A673 (cell line): ENCODE measurements around the gene ARNT2. TPM values are rescaled to one million over a fixed set of nuclear protein-coding genes. Genes with fewer than 3 reads are reported as not detected.

Source experiments
- BruUV-seq: library from RNA; stranded (reverse); fragments of 400-500 nt; replicated peaks from 2 replicates; lab custom pipeline; 2021; lab: Mats Ljungman, UMichigan
- CTCF ChIA-PET: fragments of 300-600 bp; sonication (Branson Sonifier 250); formaldehyde crosslinking; loops from one replicate; lab custom pipeline; 2022; ENCODE audit warnings: antibody characterized with exemption; lab: Charles Lee
- POLR2A ChIA-PET: fragments of 300-600 bp; sonication (Branson Sonifier 250); formaldehyde crosslinking; loops from one replicate; lab custom pipeline; 2022; ENCODE audit warnings: antibody characterized with exemption; ENCODE audit not compliant: low non-redundant PET; lab: Charles Lee
- DNase-seq: peaks from one replicate; pipeline ENCODE4 v3.0.0-alpha.2; 2015; ENCODE audit warnings: low spot score
- H3K27ac ChIP-seq: fragments of 200-600 bp; sonication (generic); 2 replicates; pipeline ENCODE4 v1.5.1; 2016; ENCODE audit warnings: mixed run types, low read depth, mild to moderate bottlenecking, mixed read lengths, antibody characterized with exemption, low read length; ENCODE audit not compliant: poor library complexity, severe bottlenecking
- H3K27me3 ChIP-seq: fragments of 200-600 bp; sonication (generic); replicated peaks from 2 replicates; pipeline ENCODE4 v1.6.1; 2017; ENCODE audit warnings: mixed run types, low read depth, mild to moderate bottlenecking, mixed read lengths, antibody characterized with exemption, low read length; ENCODE audit not compliant: insufficient read depth, poor library complexity
- H3K36me3 ChIP-seq: fragments of 200-600 bp; sonication (generic); 2 replicates; pipeline ENCODE4 v1.6.1; 2016; ENCODE audit warnings: mixed run types, mild to moderate bottlenecking, mixed read lengths, antibody characterized with exemption, low read length; ENCODE audit not compliant: insufficient read depth, poor library complexity, severe bottlenecking
- H3K4me1 ChIP-seq: fragments of 200-600 bp; sonication (generic); 2 replicates; pipeline ENCODE4 v1.6.1; 2017; ENCODE audit warnings: mixed run types, mild to moderate bottlenecking, mixed read lengths, antibody characterized with exemption, low read length; ENCODE audit not compliant: insufficient read depth, poor library complexity, severe bottlenecking
- H3K4me3 ChIP-seq: fragments of 200-600 bp; sonication (generic); 2 replicates; pipeline ENCODE4 v1.5.1; 2016; ENCODE audit warnings: low read depth, mixed run types, mild to moderate bottlenecking, mixed read lengths, low read length; ENCODE audit not compliant: poor library complexity, severe bottlenecking
- H3K9me3 ChIP-seq: fragments of 200-600 bp; sonication (generic); 2 replicates; pipeline ENCODE4 v1.6.1; 2016; ENCODE audit warnings: mixed run types, low read depth, mild to moderate bottlenecking, mixed read lengths, antibody characterized with exemption, low read length; ENCODE audit not compliant: poor library complexity, severe bottlenecking
- EZH2 ChIP-seq: fragments of 200-600 bp; sonication (generic); IDR thresholded peaks from 2 replicates; pipeline ENCODE4 v1.6.1; 2017; ENCODE audit warnings: borderline replicate concordance, low read depth, mild to moderate bottlenecking, mixed read lengths, antibody characterized with exemption, low read length; ENCODE audit not compliant: poor library complexity, severe bottlenecking
- intact Hi-C: fragments of 100-400 bp; cut with micrococcal nuclease; formaldehyde crosslinking; loops from one replicate; pipeline ENCODE4 v1.10.0; 2022; ENCODE audit not compliant: unreplicated experiment
- total RNA-seq: library from RNA; stranded (reverse); gene quantifications from 2 replicates; pipeline ENCODE4 v1.2.3, GENCODE V29; 2021
- TF ChIP-seq, protein P1 (sequence below): fragments of 300-800, 200-600 bp; sonication (generic); conservative IDR thresholded peaks from 2 replicates; pipeline ENCODE4 v1.5.1; 2017; ENCODE audit warnings: low read depth, mild to moderate bottlenecking, antibody characterized with exemption, low read length, moderate library complexity, mixed read lengths

ARNT2 gene
- total RNA-seq, 1 experiment from 2014 or later = 2.1 TPM

DNA sequence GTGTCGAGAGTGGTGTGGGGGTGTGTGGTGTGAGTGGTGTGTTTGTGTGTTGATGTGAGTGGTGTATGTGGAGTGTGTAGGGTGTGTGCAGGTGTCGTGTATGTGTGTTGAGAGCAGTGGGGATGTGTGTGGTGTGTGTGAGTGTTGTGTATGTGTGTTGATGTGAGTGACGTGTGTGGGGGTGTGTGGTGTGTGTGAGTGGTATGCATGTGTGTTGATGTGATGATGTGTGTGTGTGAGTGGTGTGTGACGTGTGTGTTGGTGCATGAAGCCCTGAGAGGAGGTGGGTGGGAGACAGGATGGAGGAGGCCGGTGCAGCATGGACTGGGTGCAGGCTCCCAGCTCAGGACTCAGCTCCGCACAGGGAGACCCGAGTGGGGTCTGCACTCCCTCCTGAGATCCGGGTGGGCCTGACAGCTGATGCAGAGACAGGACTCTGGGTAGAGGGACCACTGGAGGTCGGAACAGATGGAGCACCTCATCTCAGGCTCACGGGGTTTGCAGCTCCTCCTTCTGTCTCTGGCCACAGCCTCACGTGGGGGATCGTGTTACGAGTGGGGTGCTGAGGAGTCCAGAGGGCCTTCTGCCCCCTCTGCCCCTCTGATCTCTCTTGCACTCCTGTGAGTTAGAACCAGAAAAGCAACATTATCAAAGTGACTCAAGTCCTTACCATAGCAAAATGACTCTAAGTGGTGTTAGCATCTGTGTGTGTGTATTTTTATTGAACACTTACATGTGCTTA is 41.3 kb downstream of the ARNT2 start:
- Histone ChIP-seq H3K27ac (no peak overlapping the region), H3K36me3 (no peaks in the 10 kb centered on the region), H3K9me3 (no peaks in the 10 kb centered on the region), H3K4me1 (no peaks in the 10 kb centered on the region), H3K4me3 (no peak overlapping the region), H3K27me3 (peaks cover 26% of the 10 kb centered on the region)
- POLR2A ChIA-PET = no interaction called here
- CTCF ChIA-PET = no interaction called here
- no TSS peak for BruUV-seq
- no peak for DNase-seq
- TF ChIP-seq, protein P1, sequence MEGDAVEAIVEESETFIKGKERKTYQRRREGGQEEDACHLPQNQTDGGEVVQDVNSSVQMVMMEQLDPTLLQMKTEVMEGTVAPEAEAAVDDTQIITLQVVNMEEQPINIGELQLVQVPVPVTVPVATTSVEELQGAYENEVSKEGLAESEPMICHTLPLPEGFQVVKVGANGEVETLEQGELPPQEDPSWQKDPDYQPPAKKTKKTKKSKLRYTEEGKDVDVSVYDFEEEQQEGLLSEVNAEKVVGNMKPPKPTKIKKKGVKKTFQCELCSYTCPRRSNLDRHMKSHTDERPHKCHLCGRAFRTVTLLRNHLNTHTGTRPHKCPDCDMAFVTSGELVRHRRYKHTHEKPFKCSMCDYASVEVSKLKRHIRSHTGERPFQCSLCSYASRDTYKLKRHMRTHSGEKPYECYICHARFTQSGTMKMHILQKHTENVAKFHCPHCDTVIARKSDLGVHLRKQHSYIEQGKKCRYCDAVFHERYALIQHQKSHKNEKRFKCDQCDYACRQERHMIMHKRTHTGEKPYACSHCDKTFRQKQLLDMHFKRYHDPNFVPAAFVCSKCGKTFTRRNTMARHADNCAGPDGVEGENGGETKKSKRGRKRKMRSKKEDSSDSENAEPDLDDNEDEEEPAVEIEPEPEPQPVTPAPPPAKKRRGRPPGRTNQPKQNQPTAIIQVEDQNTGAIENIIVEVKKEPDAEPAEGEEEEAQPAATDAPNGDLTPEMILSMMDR = no peak
- TF ChIP-seq EZH2 = no peak
- intact Hi-C loops = no loop called here

DNA sequence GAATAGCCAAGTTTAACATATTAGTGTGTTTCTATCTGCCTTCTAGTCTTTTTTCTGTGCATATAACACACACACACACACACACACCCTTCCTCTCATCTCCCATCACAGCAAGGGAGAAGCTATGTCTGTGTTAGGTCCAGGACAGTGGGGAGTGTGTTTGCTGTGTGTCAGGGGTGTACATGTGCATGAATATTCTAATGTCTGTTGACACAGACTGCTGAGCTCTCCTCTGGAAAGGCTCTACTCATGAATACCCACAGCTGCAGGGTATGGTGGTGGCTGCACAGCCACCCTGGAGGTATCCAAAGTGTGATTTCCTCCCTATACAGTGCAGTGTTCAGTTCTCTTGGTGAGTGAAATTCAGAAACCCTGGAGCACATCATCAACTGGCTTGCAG is 42.9 kb downstream of the ARNT2 start:
- ChIA-PET CTCF (interaction anchor here (0.6 kb wide), 1 partner anchor 323 kb away, joined by 4 read pairs; no protein-coding TSS in a partner anchor), POLR2A (no interaction called here)
- H3K27me3 ChIP-seq = peaks cover 16% of the 10 kb centered on the region
- DNase-seq = no peak
- intact Hi-C loops = no loop called here
- no peak overlapping the region for H3K27ac ChIP-seq
- H3K9me3 ChIP-seq = no peaks in the 10 kb centered on the region
- no TSS peak for BruUV-seq
- TF ChIP-seq, protein P1 = no peak
- TF ChIP-seq EZH2 = no peak
- no peaks in the 10 kb centered on the region for H3K36me3 ChIP-seq
- no peaks in the 10 kb centered on the region for H3K4me1 ChIP-seq
- no peak overlapping the region for H3K4me3 ChIP-seq

- DNase-seq = no peak
- peaks cover 15% of the 10 kb centered on the region for H3K27me3 ChIP-seq
- ChIA-PET CTCF (no interaction called here), POLR2A (no interaction called here)
- no peaks in the 10 kb centered on the region for H3K9me3 ChIP-seq
- no TSS peak for BruUV-seq
- H3K36me3 ChIP-seq = no peaks in the 10 kb centered on the region
- TF ChIP-seq, protein P1 = no peak
- TF ChIP-seq EZH2 = no peak
- H3K4me3 ChIP-seq = no peak overlapping the region
- H3K4me1 ChIP-seq = no peaks in the 10 kb centered on the region
- intact Hi-C loops = no loop called here
- H3K27ac ChIP-seq = no peak overlapping the region
Measured at GRCh38 chr15:80449825-80450224, 45.6 kb downstream of the ARNT2 start.
